Esophagus squamous epithelium (tissue), 4 donors: ENCODE data around the gene GALNT2.

Source experiments
- CTCF ChIP-seq, 6 experiments: fragments of 450-650 bp in 4 of 6; fragments of 200-600 bp in 2 of 6; sonication (generic) in 2 of 6; IDR thresholded peaks; one replicate each; pipeline ENCODE4 v1.5.1; 2016 to 2019; ENCODE audit warnings: antibody characterized with exemption in 6 of 6, mild to moderate bottlenecking in 4 of 6, moderate library complexity in 4 of 6
- POLR2A ChIP-seq, 4 donors: fragments of 450-650 bp; IDR thresholded peaks; one replicate each; pipeline ENCODE4 v1.6.1; 2017; ENCODE audit warnings: antibody characterized with exemption in 4 of 4, mild to moderate bottlenecking in 4 of 4, moderate library complexity in 3 of 4

- TF ChIP-seq POLR2A (IDR thresholded peaks at IDR 0.05) (no peak), CTCF (IDR thresholded peaks at IDR 0.05) (no peak)
These were observed 23.2 kb downstream of the GALNT2 start for GRCh38 chr1:230090194-230090711.
